HepG2 (cell line): Measurements from ENCODE around the gene CDK10. TPM values are rescaled to one million over a fixed set of nuclear protein-coding genes. Genes with fewer than 3 reads are reported as not detected.
A peak's percentile ranks its signal among the peaks of the same experiment; 100 is the strongest.

ENCODE experiments used
- AGO1 ChIP-seq: fragments of 200-400 bp; formaldehyde crosslinking; IDR thresholded peaks from 2 replicates; pipeline ENCODE4 v1.6.1; 2017; ENCODE audit warnings: mild to moderate bottlenecking, low read depth, low read length, moderate library complexity; ENCODE audit not compliant: poor library complexity, severe bottlenecking
- AGO2 ChIP-seq: fragments of 200-400 bp; formaldehyde crosslinking; optimal IDR thresholded peaks from 2 replicates; pipeline ENCODE3; 2017; ENCODE audit warnings: mild to moderate bottlenecking, low read depth, low read length, moderate library complexity
- IKZF4 ChIP-seq: sonication (generic); formaldehyde crosslinking; IDR thresholded peaks from 2 replicates; pipeline ENCODE4 v1.5.1; 2020; ENCODE audit warnings: borderline replicate concordance, mild to moderate bottlenecking, low read depth, missing genetic modification reagents; ENCODE audit errors: not compliant biosample characterization
- NONO ChIP-seq, 2 experiments: fragments of 450-650 bp in 1 of 2; sonication (generic) in 1 of 2; formaldehyde crosslinking in 1 of 2; IDR thresholded peaks in 1 of 2; conservative IDR thresholded peaks in 1 of 2; 2 replicates each; pipeline versions ENCODE4 v1.6.1 to v1.8.0; 2017 to 2022; ENCODE audit warnings: mild to moderate bottlenecking in 1 of 2, missing genetic modification reagents in 1 of 2, moderate library complexity in 1 of 2
- PCBP1 ChIP-seq: fragments of 200-400 bp; formaldehyde crosslinking; IDR thresholded peaks from 2 replicates; pipeline ENCODE4 v1.6.1; 2017; ENCODE audit warnings: mild to moderate bottlenecking, low read depth, low read length, borderline replicate concordance
- PITX1 ChIP-seq: sonication (generic); formaldehyde crosslinking; IDR thresholded peaks from 2 replicates; pipeline ENCODE4 v1.5.1; 2020; ENCODE audit warnings: mild to moderate bottlenecking, missing genetic modification reagents
- POLR2AphosphoS5 ChIP-seq: IDR thresholded peaks from 2 replicates; pipeline ENCODE4 v1.6.1; 2012; ENCODE audit warnings: low read depth, low read length
- SMAD9 ChIP-seq: sonication (generic); formaldehyde crosslinking; IDR thresholded peaks from 2 replicates; pipeline ENCODE4 v1.5.1; 2020; ENCODE audit warnings: mild to moderate bottlenecking, missing genetic modification reagents
- SMC3 ChIP-seq: IDR thresholded peaks from 2 replicates; pipeline ENCODE4 v1.6.1; 2011; ENCODE audit warnings: low read length, improper control_type of control experiment
- SNAPC2 ChIP-seq: sonication (generic); formaldehyde crosslinking; IDR thresholded peaks from 2 replicates; pipeline ENCODE4 v1.8.1; 2022; ENCODE audit warnings: mild to moderate bottlenecking, missing genetic modification reagents
- polyA plus RNA-seq, 8 experiments: library from polyadenylated mRNA; depleted of rRNA in 3 of 8; stranded (reverse) in 7 of 8; unstranded in 1 of 8; fragments of >200 nt; fragmentation: Illumina TruSeq in 4 of 8; extraction: Trizol in 4 of 8; gene quantifications; 2 replicates each; pipeline versions ENCODE4 v1.2.1 to v1.2.3, GENCODE V29; 2011 to 2016; ENCODE audit warnings: low read depth in 4 of 8, missing spikeins in 1 of 8, mixed read lengths in 1 of 8; ENCODE audit not compliant: insufficient read depth in 1 of 8
- total RNA-seq, 5 experiments: library from RNA; depleted of rRNA; stranded (reverse); fragments of >200 nt; fragmentation: Illumina TruSeq; extraction: Trizol; gene quantifications; 2 replicates each; pipeline ENCODE4 v1.2.3, GENCODE V29; 2016; ENCODE audit warnings: low read depth in 1 of 5
- TF ChIP-seq, protein P1 (sequence below): sonication (generic); formaldehyde crosslinking; IDR thresholded peaks from 2 replicates; pipeline ENCODE4 v1.9.0; 2022; ENCODE audit warnings: missing genetic modification reagents, mild to moderate bottlenecking, borderline replicate concordance
- TF ChIP-seq, protein P2 (sequence below): sonication (generic); formaldehyde crosslinking; IDR thresholded peaks from 2 replicates; pipeline ENCODE4 v1.5.0; 2020; ENCODE audit warnings: mild to moderate bottlenecking, missing genetic modification reagents

CDK10 gene
- total and polyA plus RNA-seq, 2 of the 13 experiments (the other 11 are each of a cell fraction or from before 2014, with no cell fraction given) = 2.5 to 3.9 TPM

DNA sequence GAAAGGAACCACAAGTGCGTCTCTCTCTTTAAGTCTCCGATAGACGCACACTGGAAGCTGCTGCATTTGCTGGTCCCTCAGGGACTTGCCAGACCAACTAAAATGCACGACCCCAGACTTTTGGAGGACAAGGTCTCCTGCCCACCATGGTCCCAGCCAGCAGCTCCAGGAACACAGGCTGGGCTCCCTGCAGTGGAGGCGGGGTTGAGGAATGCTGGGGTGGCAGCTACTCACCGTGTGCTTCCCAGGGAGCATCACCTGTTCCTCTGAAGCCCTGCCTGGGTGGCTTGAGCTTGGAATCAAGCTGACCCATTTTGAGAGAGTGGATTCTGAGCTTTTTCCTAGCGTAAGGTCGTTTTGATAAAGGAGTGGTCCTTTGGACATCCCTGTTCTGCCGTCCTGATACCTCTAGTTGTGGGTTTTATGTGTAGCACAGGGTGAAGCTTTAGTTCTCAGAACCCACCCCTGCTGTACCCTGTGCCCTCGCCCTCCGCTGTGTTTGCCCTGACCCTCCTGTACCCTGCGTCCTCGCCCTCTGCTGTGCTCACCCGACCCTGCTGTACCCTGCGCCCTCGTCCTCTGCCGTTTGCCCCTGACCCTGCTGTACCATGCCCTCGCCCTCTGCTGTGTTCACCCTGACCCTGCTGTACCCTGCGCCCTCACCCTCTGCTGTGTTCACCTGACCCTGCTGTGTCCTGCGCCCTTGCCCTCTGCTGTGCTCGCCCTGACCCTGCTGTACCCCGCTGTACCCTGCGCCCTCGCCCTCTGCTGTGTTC is 45.8 kb downstream of the CDK10 start (continued):
- TF ChIP-seq, protein P1, sequence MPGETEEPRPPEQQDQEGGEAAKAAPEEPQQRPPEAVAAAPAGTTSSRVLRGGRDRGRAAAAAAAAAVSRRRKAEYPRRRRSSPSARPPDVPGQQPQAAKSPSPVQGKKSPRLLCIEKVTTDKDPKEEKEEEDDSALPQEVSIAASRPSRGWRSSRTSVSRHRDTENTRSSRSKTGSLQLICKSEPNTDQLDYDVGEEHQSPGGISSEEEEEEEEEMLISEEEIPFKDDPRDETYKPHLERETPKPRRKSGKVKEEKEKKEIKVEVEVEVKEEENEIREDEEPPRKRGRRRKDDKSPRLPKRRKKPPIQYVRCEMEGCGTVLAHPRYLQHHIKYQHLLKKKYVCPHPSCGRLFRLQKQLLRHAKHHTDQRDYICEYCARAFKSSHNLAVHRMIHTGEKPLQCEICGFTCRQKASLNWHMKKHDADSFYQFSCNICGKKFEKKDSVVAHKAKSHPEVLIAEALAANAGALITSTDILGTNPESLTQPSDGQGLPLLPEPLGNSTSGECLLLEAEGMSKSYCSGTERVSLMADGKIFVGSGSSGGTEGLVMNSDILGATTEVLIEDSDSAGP = 0 out of 2 replicates have a peak, but pooled peaks have one; percentile 9
- no peak for TF ChIP-seq NONO (IDR thresholded peaks at IDR 0.05)
- peak; percentile 11; the same call in 1 of the 2 replicates for TF ChIP-seq NONO (CRISPR knock-in tag; conservative IDR thresholded peaks at IDR 0.05)
- TF ChIP-seq IKZF4 = no peak
- peak; percentile 27 for TF ChIP-seq AGO1
- TF ChIP-seq POLR2AphosphoS5 = peak; percentile 23; the same call in 1 of the 2 replicates
- no peak for TF ChIP-seq SNAPC2
- TF ChIP-seq, protein P2, sequence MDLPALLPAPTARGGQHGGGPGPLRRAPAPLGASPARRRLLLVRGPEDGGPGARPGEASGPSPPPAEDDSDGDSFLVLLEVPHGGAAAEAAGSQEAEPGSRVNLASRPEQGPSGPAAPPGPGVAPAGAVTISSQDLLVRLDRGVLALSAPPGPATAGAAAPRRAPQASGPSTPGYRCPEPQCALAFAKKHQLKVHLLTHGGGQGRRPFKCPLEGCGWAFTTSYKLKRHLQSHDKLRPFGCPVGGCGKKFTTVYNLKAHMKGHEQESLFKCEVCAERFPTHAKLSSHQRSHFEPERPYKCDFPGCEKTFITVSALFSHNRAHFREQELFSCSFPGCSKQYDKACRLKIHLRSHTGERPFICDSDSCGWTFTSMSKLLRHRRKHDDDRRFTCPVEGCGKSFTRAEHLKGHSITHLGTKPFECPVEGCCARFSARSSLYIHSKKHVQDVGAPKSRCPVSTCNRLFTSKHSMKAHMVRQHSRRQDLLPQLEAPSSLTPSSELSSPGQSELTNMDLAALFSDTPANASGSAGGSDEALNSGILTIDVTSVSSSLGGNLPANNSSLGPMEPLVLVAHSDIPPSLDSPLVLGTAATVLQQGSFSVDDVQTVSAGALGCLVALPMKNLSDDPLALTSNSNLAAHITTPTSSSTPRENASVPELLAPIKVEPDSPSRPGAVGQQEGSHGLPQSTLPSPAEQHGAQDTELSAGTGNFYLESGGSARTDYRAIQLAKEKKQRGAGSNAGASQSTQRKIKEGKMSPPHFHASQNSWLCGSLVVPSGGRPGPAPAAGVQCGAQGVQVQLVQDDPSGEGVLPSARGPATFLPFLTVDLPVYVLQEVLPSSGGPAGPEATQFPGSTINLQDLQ (CRISPR knock-in tag) = 0 out of 2 replicates have a peak, but pooled peaks have one; percentile 30
- no peak for TF ChIP-seq SMC3
- TF ChIP-seq PCBP1 = 0 out of 2 replicates have a peak, but pooled peaks have one; percentile 57
- TF ChIP-seq SMAD9 = no peak
- 0 out of 2 replicates have a peak, but pooled peaks have one; percentile 11 for TF ChIP-seq PITX1 (CRISPR knock-in tag)
- peak; percentile 97 for TF ChIP-seq AGO2
